Left lung (tissue), 10 donors: ENCODE data around the gene KIF16B. TPM values are rescaled to one million over a fixed set of nuclear protein-coding genes. Genes with fewer than 3 reads are reported as not detected.

Source experiments
- ATAC-seq: fragments of 200-7000 bp; cut with Tn5 transposase; one replicate; pipeline ENCODE4 v1.9.1; 2020; ENCODE audit warnings: moderate library complexity
- DNase-seq, 4 donors: peaks; one replicate each; pipeline ENCODE4 v3.0.0-alpha.2; 2013 to 2020
- H3K27ac ChIP-seq, 2 donors: fragments of 200-600 bp; sonication (generic) in 1 of 2; one replicate each; pipeline versions ENCODE4 v1.5.0 to v1.8.0; 2020 to 2021
- H3K27me3 ChIP-seq, 2 donors: fragments of 200-600 bp; sonication (generic) in 1 of 2; one replicate each; pipeline versions ENCODE4 v1.5.0 to v1.8.0; 2020 to 2021
- H3K36me3 ChIP-seq, 2 donors: fragments of 200-600 bp; sonication (generic) in 1 of 2; one replicate each; pipeline versions ENCODE4 v1.5.0 to v1.8.0; 2020 to 2021
- H3K4me1 ChIP-seq, 2 donors: fragments of 200-600 bp; one replicate each; pipeline ENCODE4 v1.8.0; 2021
- H3K4me3 ChIP-seq, 2 donors: fragments of 200-600 bp; sonication (generic) in 1 of 2; one replicate each; pipeline versions ENCODE4 v1.5.0 to v1.8.0; 2020 to 2021; ENCODE audit warnings: mild to moderate bottlenecking in 1 of 2
- H3K9me3 ChIP-seq, 2 donors: fragments of 200-600 bp; sonication (generic) in 1 of 2; one replicate each; pipeline versions ENCODE4 v1.5.0 to v1.8.0; 2020 to 2021
- CTCF ChIP-seq, 2 donors: fragments of 200-600 bp; sonication (generic) in 1 of 2; IDR thresholded peaks; one replicate each; pipeline versions ENCODE4 v1.5.0 to v1.8.0; 2021; ENCODE audit warnings: antibody characterized with exemption in 2 of 2
- intact Hi-C, 2 donors: fragments of 100-400 bp; cut with DNase I; formaldehyde crosslinking; loops; one replicate each; pipeline versions ENCODE4 v1.11.2 to v1.14.2; 2022
- polyA plus RNA-seq, 6 donors: library from polyadenylated mRNA; unstranded; fragments of 120-200 nt; gene quantifications; one replicate each; pipeline ENCODE4 v1.2.1, GENCODE V29; 2013; ENCODE audit not compliant: insufficient read length in 6 of 6
- total RNA-seq, 2 donors: library from RNA; stranded (reverse); fragmentation: NEBNext Ultra II Directional; extraction: Animal tissue kit (Norgen Biotek cat#: 25700); gene quantifications; one replicate each; pipeline ENCODE4 v1.2.1, GENCODE V29; 2021
- donor health status: DM: no; HTN: yes; CAD: no.
- donor health status: DM: no; HTN: no; CAD: no.

The KIF16B gene
- total and polyA plus RNA-seq, 8 donors: 9.1 to 23.8 (median 12.8) TPM

GRCh38 chr20:16424780-16425179 is 148.5 kb downstream of the KIF16B start:
- ATAC-seq: no peak
- H3K4me1 ChIP-seq: no peaks in the 10 kb centered on the region

GRCh38 chr20:16423311-16424212 is 149.7 kb downstream of the KIF16B start:
- Histone ChIP-seq H3K4me3 (no peak overlapping the region), H3K27ac (no peak overlapping the region), H3K4me1 (no peaks in the 10 kb centered on the region), H3K36me3 (peaks cover 0 to 57% of the 10 kb centered on the region in 2 donors), H3K27me3 (no peaks in the 10 kb centered on the region), H3K9me3 (peaks cover 0 to 3% of the 10 kb centered on the region in 2 donors)
- TF ChIP-seq CTCF (IDR thresholded peaks at IDR 0.05): no peak
- intact Hi-C loops: no loop called here
- ATAC-seq (no peak), DNase-seq (no peak)

More at GRCh38 chr20:16424780-16425179, 148.5 kb downstream of the KIF16B start:
- TF ChIP-seq CTCF (IDR thresholded peaks at IDR 0.05): no peak
- Histone ChIP-seq H3K9me3 (peaks cover 0 to 3% of the 10 kb centered on the region in 2 donors), H3K4me3 (no peak overlapping the region), H3K27ac (no peak overlapping the region), H3K36me3 (peaks cover 0 to 54% of the 10 kb centered on the region in 2 donors), H3K27me3 (no peaks in the 10 kb centered on the region)
- intact Hi-C loops: no loop called here
- no peak for DNase-seq

GRCh38 chr20:16419138-16419715 is 154.0 kb downstream of the KIF16B start:
- Histone ChIP-seq H3K4me1 (no peaks in the 10 kb centered on the region), H3K27ac (no peak overlapping the region), H3K4me3 (no peak overlapping the region), H3K9me3 (no peaks in the 10 kb centered on the region), H3K27me3 (no peaks in the 10 kb centered on the region), H3K36me3 (peaks cover 0 to 22% of the 10 kb centered on the region in 2 donors)
- intact Hi-C loops: no loop called here
- ATAC-seq (no peak), DNase-seq (no peak)
- TF ChIP-seq CTCF (IDR thresholded peaks at IDR 0.05): no peak

- H3K9me3 ChIP-seq: no peaks in the 10 kb centered on the region
- intact Hi-C loops: no loop called here
- H3K4me3 ChIP-seq: no peak overlapping the region
- peaks cover 0 to 16% of the 10 kb centered on the region in 2 donors for H3K36me3 ChIP-seq
- H3K4me1 ChIP-seq: no peaks in the 10 kb centered on the region
- TF ChIP-seq CTCF (IDR thresholded peaks at IDR 0.05): no peak
- H3K27me3 ChIP-seq: no peaks in the 10 kb centered on the region
- DNase-seq (no peak), ATAC-seq (no peak)
- no peak overlapping the region for H3K27ac ChIP-seq
Observed at GRCh38 chr20:16418616-16419015, 154.6 kb downstream of the KIF16B start.

GRCh38 chr20:16417001-16417400 is 156.2 kb downstream of the KIF16B start:
- Histone ChIP-seq H3K4me3 (no peak overlapping the region), H3K36me3 (peaks cover 0 to 12% of the 10 kb centered on the region in 2 donors), H3K9me3 (peaks cover 0 to 2% of the 10 kb centered on the region in 2 donors), H3K4me1 (no peaks in the 10 kb centered on the region), H3K27me3 (no peaks in the 10 kb centered on the region), H3K27ac (no peak overlapping the region)
- no peak for ATAC-seq
- DNase-seq: no peak
- intact Hi-C loops: no loop called here
- no peak for TF ChIP-seq CTCF (IDR thresholded peaks at IDR 0.05)
